Islet precursor cell (in vitro differentiated cells): Measurements from ENCODE around the gene TUBB2A.
"Not testable (repeated sequence)": the region's sequence is repeated elsewhere in the genome, so short reads cannot be mapped to it uniquely, and the experiment has no call there.

Source experiments
- DNase-seq: peaks from one replicate; pipeline ENCODE4 v3.0.0-alpha.2; 2018

The TUBB2A gene

DNA sequence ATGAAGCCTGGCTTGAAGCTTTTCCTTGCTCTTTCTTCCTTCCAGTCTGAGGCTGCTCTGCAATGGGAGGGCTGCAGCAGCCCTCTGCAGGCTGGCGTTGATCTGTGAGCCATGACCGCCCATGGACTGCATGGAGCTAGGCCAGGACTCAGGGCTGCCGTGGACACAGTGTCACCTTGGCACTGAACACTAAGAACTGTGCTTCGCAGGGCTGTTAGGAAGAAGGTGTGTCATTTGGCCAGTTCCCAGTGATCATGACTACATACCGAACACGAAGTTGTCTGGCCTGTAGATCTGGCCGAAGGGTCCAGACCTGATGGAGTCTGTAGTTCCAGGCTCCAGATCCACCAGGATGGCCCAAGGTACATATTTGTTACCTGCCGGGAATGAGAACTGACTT, 21.3 kb upstream of the TUBB2A start:
- not testable (repeated sequence) for DNase-seq

DNA sequence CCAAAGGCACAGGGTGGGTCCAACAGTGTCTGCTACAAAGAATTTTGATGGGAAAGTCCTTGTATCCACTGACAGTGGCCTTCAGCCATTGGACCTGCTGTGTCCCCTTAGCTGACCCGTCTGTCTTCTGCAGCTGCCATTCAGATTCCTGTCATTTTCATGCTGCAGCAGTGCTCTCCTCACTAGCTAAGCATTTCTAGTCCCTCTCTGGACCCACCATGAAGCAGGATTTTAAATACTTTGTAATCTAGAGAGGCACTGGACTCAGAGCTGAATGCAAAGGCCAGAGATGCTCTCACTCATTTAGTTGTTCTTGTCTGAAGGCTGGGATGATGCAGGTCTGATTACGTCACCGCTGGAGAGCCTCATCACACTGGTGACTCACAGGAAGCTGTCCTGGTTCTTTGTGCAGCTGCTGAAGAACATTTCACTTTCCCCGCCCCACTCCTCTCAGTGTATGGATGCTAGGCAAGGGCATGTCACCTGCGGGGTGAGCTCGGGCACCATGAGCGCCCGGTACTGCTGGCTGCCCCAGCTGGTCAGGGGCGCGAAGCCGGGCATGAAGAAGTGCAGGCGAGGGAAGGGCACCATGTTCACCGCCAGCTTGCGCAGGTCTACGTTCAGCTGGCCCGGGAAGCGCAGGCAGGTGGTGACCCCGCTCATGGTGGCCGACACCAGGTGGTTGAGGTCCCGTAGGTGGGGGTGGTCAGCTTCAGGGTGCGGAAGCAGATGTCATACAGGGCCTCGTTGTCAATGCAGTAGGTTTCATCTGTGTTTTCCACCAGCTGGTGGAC, 19.4 kb upstream of the TUBB2A start:
- peak; percentile 95 for DNase-seq

GRCh38 chr6:3175715-3176402, 18.5 kb upstream of the TUBB2A start:
- DNase-seq = peak; percentile 93

DNA sequence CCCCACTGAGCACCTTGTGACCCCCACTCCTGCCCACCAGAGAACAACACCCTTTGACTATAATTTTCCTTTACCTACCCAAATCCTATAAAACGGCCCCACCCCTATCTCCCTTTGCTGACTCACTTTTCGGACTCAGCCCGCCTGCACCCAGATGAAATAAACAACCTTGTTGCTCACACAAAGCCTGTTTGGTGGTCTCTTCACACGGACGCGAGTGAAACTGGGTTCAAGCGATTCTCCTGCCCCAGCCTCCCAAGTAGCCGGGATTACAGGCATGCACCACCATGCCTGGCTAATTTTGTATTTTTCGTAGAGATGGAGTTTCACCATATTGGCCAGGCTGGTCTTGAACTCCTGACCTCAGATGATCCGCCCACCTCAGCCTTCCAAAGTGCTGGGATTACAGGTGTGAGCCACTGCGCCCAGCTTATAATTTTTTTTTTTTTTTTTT, 16.3 kb upstream of the TUBB2A start:
- DNase-seq = not testable (repeated sequence)

DNA sequence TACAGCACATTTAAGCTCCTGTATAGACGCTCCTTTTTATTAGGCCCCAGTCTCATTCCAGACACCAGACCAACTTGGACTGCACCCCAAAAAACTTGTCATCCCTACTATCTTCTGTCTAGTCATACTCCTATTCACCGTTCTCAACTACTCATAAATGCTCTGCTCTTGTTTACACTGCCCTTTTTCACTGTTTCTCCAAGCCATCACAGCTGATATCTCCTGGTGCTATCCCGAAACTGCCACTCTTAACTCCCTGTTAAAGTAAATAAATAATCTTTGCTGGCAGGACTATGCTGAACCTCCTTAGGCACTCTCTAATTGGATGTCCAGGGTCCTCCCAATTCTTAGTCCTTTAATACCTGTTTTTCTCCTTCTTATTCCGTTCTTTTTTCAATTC, 15.4 kb upstream of the TUBB2A start:
- not testable (repeated sequence) for DNase-seq

DNA sequence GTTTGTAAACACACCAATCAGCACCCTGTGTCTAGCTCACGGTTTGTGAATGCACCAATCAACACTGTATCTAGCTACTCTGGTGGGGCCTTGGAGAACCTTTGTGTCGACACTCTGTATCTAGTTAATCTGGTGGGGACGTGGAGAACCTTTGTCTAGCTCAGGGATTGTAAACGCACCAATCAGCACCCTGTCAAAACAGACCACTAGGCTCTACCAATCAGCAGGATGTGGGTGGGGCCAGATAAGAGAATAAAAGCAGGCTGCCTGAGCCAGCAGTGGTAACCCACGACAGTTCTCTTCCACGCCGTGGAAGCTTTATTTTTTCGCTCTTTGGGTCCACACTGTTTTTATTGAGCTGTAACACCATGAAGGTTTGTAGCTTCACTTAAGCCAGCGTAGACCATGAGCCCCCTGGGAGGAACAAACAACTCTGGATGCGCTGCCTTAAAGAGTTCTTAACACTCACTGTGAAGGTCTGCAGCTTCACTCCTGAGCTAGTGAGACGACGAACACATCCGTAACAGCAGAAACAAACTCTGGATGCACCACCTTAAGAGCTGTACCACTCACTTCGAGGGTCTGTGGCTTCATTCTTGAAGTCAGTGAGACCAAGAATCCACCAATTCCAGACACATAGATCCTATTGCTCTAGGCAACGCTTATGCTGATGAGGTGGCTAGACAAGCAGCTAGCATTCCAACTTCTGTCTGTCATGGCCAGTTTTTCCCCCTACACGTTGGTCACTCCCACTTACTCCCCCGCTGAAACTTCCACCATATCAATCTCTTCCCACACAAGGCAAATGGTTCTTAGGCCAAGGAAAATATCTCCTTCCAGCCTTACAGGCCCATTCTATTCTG, 14.2 kb upstream of the TUBB2A start:
- peak; percentile 86 for DNase-seq

DNA sequence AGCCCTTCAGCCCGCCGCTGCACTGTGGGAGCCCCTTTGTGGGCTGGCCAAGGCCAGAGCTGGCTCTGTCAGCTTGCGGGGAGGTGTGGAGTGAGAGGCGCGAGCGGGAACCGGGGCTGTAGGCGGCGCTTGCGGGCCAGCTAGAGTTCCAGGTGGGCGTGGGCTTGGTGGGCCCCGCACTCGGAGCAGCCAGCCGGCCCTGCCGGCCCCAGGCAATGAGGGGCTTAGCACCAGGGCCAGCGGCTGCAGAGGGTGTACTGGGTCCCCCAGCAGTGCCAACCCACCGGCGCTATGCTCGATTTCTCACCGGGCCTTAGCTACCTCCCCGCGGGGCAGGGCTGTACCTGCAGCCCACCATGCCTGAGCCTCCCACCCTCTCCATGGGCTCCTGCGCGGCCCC, 13.3 kb upstream of the TUBB2A start:
- DNase-seq = not testable (repeated sequence)

DNA sequence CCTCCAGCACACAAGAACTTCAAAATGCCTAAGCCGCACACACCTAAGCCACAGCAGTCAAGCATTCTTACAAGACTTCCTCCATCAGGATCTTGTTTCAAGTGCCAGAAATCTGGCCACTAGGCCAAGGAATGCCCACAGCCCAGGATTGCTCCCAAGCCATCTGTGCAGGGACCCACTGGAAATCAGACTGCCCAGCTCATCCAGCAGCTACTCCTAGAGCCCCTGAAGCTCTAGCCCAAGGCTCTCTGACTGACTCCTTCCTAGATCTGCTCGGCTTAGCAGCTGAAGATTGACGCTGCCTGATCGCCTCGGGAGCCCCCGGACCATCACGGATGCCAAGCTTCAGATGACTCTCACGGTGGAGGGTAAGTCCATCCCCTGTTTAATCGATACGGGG, 10.7 kb upstream of the TUBB2A start:
- peak; percentile 62 for DNase-seq

GRCh38 chr6:3166535-3167225, 9.3 kb upstream of the TUBB2A start:
- DNase-seq = not testable (repeated sequence)

DNA sequence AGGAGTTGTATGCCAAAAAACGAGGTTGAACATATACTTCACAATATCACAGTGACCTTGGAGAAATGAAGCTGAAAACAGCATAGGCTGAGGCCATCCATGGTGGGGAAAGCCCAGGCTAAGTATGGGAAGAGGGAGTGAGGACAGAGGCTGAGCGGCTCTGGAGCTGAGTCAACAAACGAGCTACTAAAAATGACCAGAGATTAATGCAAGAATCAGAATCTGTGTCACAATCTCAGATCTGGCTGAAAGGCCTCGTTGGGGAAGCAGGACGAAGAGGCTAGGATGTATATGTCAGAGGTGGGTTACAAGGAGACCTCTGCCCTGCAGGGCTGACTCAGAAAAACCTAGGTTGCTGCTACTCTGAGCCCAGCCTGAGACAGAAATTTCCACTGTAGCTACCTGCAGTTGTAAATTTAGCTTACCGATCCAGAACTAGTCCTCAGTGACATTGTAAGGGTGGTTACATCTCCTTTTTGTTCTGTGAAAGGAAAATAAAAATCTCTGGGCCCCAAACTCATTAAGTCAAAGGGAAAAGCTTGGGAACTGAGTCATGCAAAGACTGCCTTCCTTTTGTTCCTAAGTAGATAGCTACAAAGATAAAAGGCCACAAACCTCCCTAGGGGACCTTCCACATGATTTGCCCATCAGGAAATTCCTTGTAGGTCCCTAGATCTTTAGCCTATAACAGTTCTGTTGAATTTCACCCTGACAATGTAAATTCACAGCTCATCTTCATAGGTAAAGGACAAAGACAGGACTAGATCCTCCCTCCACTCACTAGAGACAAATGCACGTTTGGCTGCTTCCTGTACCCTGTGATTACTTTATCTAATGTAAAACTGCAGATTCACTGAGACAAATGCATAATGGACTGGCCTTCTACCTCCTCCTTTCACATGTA, 8.5 kb upstream of the TUBB2A start:
- peak; percentile 86 for DNase-seq

DNA sequence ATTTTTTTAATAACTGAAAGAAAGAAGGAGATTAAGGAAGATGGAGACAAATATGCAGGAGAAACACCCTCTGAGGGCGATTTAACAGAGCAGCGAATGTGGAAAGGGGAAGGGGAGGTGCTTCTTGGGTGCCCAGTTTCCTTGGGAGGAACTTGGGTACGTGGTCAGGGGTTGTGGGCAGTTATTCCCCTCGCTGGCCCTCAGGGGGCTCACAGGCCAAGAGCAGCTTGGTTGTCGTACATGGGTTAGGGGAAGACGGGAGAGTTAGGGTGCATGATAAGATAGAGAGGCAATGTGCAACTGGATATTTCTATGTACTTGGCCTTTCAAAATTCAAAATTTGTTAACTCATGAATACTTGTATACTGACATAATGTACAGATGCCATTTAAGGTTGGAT, 7.0 kb upstream of the TUBB2A start:
- no peak for DNase-seq

DNA sequence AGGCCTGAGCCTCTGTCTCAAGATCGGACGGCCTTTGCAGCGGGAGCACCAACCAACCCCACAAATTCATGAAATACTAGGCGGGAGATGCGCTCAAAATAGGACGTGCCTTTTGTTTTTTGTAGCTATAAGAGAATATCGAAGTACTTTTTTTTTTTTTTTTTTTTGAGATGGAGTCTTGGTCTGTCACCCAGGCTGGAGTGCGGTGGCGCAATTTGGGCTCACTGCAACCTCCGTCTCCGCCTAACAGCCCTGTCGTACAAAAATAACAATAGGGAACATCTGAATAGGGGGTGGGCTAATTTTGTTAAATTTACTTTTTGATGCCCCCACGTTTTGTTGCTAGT, 5.9 kb upstream of the TUBB2A start:
- DNase-seq = no peak

DNA sequence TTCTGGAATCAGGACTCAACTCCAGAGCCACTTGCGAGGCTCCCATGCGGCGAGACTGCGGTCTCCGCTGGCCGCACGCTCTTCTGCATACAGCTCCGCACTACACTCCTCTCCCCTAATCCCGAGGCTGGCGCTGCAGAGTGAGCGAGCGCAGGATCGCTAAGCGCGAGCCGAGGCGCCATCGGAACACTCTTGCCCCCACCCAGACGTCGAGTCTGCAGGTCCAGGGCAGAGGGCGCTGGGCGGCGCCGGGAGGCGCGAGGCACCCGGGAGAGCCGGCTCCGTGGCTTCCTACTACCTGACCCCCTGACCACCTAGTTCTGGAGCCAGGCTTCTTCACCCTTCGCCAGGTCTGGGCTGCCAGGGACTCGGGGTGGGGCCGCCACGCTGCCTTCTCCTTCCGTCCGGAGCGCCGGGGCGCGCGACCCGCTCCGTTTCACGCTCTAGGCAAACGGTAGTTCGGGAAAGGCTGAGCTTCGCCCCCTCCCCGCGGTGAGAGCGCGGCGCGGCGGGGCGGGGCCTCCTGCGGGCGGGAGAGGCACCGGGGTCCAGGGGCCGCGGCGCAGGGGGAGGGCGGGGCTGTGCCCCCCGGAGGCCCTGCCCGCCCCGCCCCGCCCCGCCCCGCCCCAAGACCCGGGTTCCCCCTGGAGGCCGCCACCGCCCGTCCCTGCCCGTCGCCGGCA, 5.4 kb upstream of the TUBB2A start:
- DNase-seq = peak; percentile 93

DNA sequence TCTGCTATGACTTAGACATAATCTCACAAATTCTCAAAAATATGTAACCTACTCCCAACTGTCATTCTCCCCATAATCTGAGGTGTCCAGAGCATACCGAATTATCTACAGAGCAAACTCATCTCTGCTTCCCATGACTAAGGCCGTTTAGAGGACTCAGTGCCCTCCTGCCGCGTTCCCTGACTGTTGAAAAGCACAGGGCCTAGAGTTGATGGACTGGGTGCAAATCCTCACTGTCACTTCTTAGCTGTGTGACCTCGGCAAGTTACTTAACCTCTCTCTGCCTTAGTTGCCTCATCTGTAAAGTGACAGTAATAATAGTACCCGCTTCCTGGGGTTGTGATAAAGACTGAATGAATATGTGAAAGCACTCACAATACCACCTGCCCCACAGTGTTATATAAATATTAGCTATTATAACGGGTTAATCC, 4.7 kb upstream of the TUBB2A start:
- DNase-seq = no peak

GRCh38 chr6:3159805-3160781, 2.7 kb upstream of the TUBB2A start:
- DNase-seq = peak; percentile 90

- not testable (repeated sequence) for DNase-seq
Measured at GRCh38 chr6:3156184-3157130, 887 bp downstream of the TUBB2A start.

DNA sequence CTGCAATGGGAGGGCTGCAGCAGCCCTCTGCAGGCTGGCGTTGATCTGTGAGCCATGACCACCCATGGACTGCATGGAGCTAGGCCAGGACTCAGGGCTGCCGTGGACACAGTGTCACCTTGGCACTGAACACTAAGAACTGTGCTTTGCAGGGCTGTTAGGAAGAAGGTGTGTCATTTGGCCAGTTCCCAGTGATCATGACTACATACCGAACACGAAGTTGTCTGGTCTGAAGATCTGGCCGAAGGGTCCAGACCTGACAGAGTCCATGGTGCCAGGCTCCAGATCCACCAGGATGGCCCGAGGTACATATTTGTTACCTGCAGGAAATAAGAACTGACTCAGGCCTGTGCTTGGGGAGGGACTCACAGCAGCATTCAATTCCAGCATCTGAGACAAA, 1.9 kb downstream of the TUBB2A start:
- not testable (repeated sequence) for DNase-seq

DNA sequence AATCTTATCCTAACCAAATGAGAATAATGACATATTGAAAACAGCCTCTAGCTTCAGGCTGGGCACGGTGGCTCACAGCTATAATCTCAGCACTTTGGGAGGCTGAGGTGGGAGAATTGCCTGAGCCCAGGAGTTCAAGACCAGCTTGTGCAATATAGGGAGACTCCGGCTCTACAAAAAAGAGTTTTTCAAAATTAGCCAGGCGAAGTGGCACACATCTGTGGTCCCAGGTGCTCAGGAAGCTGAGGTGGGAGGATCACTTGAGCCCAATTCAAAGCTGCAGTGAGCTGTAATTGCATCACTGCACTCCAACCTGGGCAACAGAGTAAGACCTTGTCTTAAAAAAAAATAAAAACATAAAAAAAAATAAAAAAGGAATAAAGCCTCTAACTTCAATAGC, 4.7 kb downstream of the TUBB2A start:
- DNase-seq = no peak

DNA sequence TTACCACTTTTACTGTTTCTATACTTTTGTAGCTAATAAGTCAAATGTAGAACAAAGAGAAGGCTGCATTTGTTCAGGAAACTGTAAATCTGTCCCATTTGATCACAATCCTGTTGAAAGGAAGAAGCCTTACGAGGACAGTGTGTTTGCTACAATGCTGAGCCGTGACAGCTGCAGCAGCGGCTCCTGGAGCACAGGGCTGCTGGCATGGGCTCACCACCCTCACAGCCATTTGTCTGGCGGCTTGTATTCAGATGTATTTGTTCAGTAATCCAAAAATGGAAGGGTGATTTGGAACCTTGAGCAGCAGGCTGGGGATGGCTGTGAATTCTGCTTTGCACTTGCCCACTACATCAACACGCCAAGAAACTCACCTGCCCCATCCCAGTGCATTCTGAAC, 5.7 kb downstream of the TUBB2A start:
- DNase-seq = no peak
